Endothelial cell of umbilical vein (primary cell): Measurements from ENCODE around the gene MICAL3. TPM values are rescaled to one million over a fixed set of nuclear protein-coding genes. Genes with fewer than 3 reads are reported as not detected.

Experiments used
- BruUV-seq: library from RNA; stranded (reverse); fragments of 400-500 nt; replicated peaks from 2 replicates; lab custom pipeline; 2021; lab: Mats Ljungman, UMichigan
- CTCF ChIA-PET: fragments of 300-600, 350-600 bp; sonication (Branson Sonifier 250); formaldehyde crosslinking; loops from one replicate; lab custom pipeline; 2021; ENCODE audit warnings: antibody characterized with exemption, inconsistent platforms; lab: Charles Lee
- POLR2A ChIA-PET: fragments of 300-600, 350-600 bp; sonication (Branson Sonifier 250); formaldehyde crosslinking; loops from one replicate; lab custom pipeline; 2021; ENCODE audit warnings: antibody characterized with exemption, inconsistent platforms; lab: Charles Lee
- DNase-seq: peaks from one replicate; pipeline ENCODE4 v3.0.0-alpha.2; 2011; ENCODE audit warnings: low read depth, low spot score
- FAIRE-seq: peaks from 2 replicates; lab custom pipeline; 2011; peaks lifted over from hg19 to GRCh38; lab: Jason Lieb, UNC
- H2AFZ ChIP-seq: 2 replicates; pipeline ENCODE4 v1.6.0; 2012; ENCODE audit warnings: low read depth, low read length, control low read depth, inconsistent platforms
- H3K27ac ChIP-seq: 2 replicates; pipeline ENCODE4 v1.5.1; 2011; ENCODE audit warnings: low read depth, mild to moderate bottlenecking, control low read depth, low read length, moderate library complexity; ENCODE audit not compliant: insufficient read depth
- H3K27me3 ChIP-seq, 2 experiments: 2 replicates each; pipeline versions ENCODE4 v1.6.0 to v1.6.1; 2011; ENCODE audit warnings: low read length in 2 of 2, mixed read lengths in 1 of 2; ENCODE audit not compliant: control insufficient read depth in 2 of 2, insufficient read depth in 2 of 2
- H3K36me3 ChIP-seq, 2 experiments: 2 replicates in 1 of 2; 3 replicates in 1 of 2; pipeline ENCODE4 v1.5.1; 2011; ENCODE audit warnings: low read length in 2 of 2, mild to moderate bottlenecking in 1 of 2, moderate library complexity in 1 of 2; ENCODE audit not compliant: control insufficient read depth in 2 of 2, insufficient read depth in 2 of 2; ENCODE audit errors: extremely low read depth in 1 of 2
- H3K4me1 ChIP-seq: 3 replicates; pipeline ENCODE4 v1.5.1; 2011; ENCODE audit warnings: mild to moderate bottlenecking, low read length; ENCODE audit not compliant: control insufficient read depth, insufficient read depth; ENCODE audit errors: extremely low read depth
- H3K4me2 ChIP-seq: 2 replicates; pipeline ENCODE4 v1.6.1; 2011; ENCODE audit warnings: low read length, control low read depth, mixed read lengths; ENCODE audit not compliant: insufficient read depth
- H3K4me3 ChIP-seq, 3 experiments: fragments of 200-600 bp in 1 of 3; sonication (generic), shearing (Covaris generic) in 1 of 3; replicated peaks in 1 of 3; 2 replicates each; pipeline ENCODE4 v1.5.1; 2011 to 2016; ENCODE audit warnings: control low read depth in 3 of 3, low read length in 3 of 3, mild to moderate bottlenecking in 2 of 3, inconsistent platforms in 1 of 3, low read depth in 1 of 3, moderate library complexity in 1 of 3; ENCODE audit not compliant: insufficient read depth in 1 of 3
- H3K79me2 ChIP-seq: 2 replicates; pipeline ENCODE4 v1.6.0; 2012; ENCODE audit warnings: low read length, inconsistent platforms; ENCODE audit not compliant: control insufficient read depth, insufficient read depth
- H3K9ac ChIP-seq: replicated peaks from 2 replicates; pipeline ENCODE3; 2011; ENCODE audit warnings: low read length, control low read depth; ENCODE audit not compliant: insufficient read depth; ENCODE audit errors: extremely low read depth
- H3K9me1 ChIP-seq: replicated peaks from 3 replicates; pipeline ENCODE4 v1.6.0; 2011; ENCODE audit warnings: mild to moderate bottlenecking, low read length; ENCODE audit not compliant: control insufficient read depth, insufficient read depth; ENCODE audit errors: extremely low read depth
- H3K9me3 ChIP-seq: replicated peaks from 2 replicates; pipeline ENCODE4 v1.5.1; 2012; ENCODE audit warnings: low read length, inconsistent platforms; ENCODE audit not compliant: control insufficient read depth, insufficient read depth
- H4K20me1 ChIP-seq: replicated peaks from 2 replicates; pipeline ENCODE3; 2011; ENCODE audit warnings: mild to moderate bottlenecking, low read length; ENCODE audit not compliant: control insufficient read depth, insufficient read depth; ENCODE audit errors: extremely low read depth
- CTCF ChIP-seq, 2 donors: IDR thresholded peaks; 1 replicate in 1 of 2; 2 replicates in 1 of 2; pipeline ENCODE4 v1.5.1; 2011; ENCODE audit warnings: low read length in 2 of 2, mild to moderate bottlenecking in 2 of 2, moderate library complexity in 2 of 2, control low read depth in 1 of 2, inconsistent platforms in 1 of 2, low read depth in 1 of 2; ENCODE audit not compliant: insufficient read depth in 1 of 2; ENCODE audit errors: extremely low read depth in 1 of 2
- EZH2 ChIP-seq: IDR thresholded peaks from 2 replicates; pipeline ENCODE4 v1.6.1; 2012; ENCODE audit warnings: borderline replicate concordance, low read depth, mild to moderate bottlenecking, moderate library complexity, low read length, inconsistent platforms; ENCODE audit not compliant: severe bottlenecking
- FOS ChIP-seq: IDR thresholded peaks from 2 replicates; pipeline ENCODE4 v1.6.1; 2011; ENCODE audit warnings: mild to moderate bottlenecking, low read length, moderate library complexity, borderline replicate concordance; ENCODE audit not compliant: insufficient read depth
- GATA2 ChIP-seq: IDR thresholded peaks from 2 replicates; pipeline ENCODE4 v1.7.0; 2011; ENCODE audit warnings: low read depth, mild to moderate bottlenecking, moderate library complexity, mixed read lengths, low read length; ENCODE audit not compliant: insufficient read length, insufficient read depth
- JUN ChIP-seq: IDR thresholded peaks from 2 replicates; pipeline ENCODE4 v1.6.1; 2011; ENCODE audit warnings: borderline replicate concordance, low read depth; ENCODE audit not compliant: insufficient read length, insufficient read depth
- MAX ChIP-seq: IDR thresholded peaks from 2 replicates; pipeline ENCODE4 v1.6.1; 2011; ENCODE audit not compliant: insufficient read depth, insufficient read length
- MYC ChIP-seq: IDR thresholded peaks from one replicate; pipeline ENCODE4 v1.6.1; 2011; ENCODE audit warnings: mild to moderate bottlenecking, low read depth, low read length
- POLR2A ChIP-seq: IDR thresholded peaks from 2 replicates; pipeline ENCODE4 v1.6.1; 2012; ENCODE audit warnings: low read depth, mild to moderate bottlenecking, control low read depth, low read length
- POLR2AphosphoS5 ChIP-seq: IDR thresholded peaks from 2 replicates; pipeline ENCODE4 v1.6.1; 2012; ENCODE audit warnings: low read depth, mild to moderate bottlenecking, control low read depth, low read length, moderate library complexity; ENCODE audit not compliant: insufficient read depth
- dilution Hi-C: fragments of 300-500 bp; cut with MboI; formaldehyde crosslinking; loops from one replicate; pipeline ENCODE4 v1.15.0; 2019; ENCODE audit warnings: low sequenced_read_pairs; ENCODE audit not compliant: extremely low pct_ligation_motif_present
- intact Hi-C: fragments of 100-400 bp; cut with micrococcal nuclease; formaldehyde crosslinking; loops from one replicate; pipeline ENCODE4 v1.10.0; 2022
- polyA plus RNA-seq, 4 experiments: library from polyadenylated mRNA; depleted of rRNA in 3 of 4; stranded (reverse) in 3 of 4; unstranded in 1 of 4; fragments of >200 nt; gene quantifications; 2 replicates each; pipeline versions ENCODE4 v1.2.1 to v1.2.3, GENCODE V29; 2011 to 2012; ENCODE audit warnings: missing spikeins in 1 of 4
- total RNA-seq: library from RNA; stranded (reverse); gene quantifications from 2 replicates; pipeline ENCODE4 v1.2.3, GENCODE V29; 2021

The MICAL3 gene
- total and polyA plus RNA-seq, 2 donors (not counting 3 experiments of a cell fraction or from before 2014, with no cell fraction given), result 14.5 to 63.7 TPM

GRCh38 chr22:18059473-18059872 is 35.1 kb upstream of the MICAL3 start:
- Histone ChIP-seq H3K9me3 (no peaks in the 10 kb centered on the region), H3K4me3 (no peak overlapping the region), H3K36me3 (no peaks in the 10 kb centered on the region), H2AFZ (no peak overlapping the region), H3K4me2 (no peak overlapping the region), H3K9ac (no peak overlapping the region), H3K79me2 (no peaks in the 10 kb centered on the region), H3K27ac (no peak overlapping the region), H3K4me1 (peaks cover 16% of the 10 kb centered on the region), H3K27me3 (peaks cover 0 to 2% of the 10 kb centered on the region in 2 experiments), H4K20me1 (no peaks in the 10 kb centered on the region), H3K9me1 (no peaks in the 10 kb centered on the region)
- no TSS peak for BruUV-seq
- ChIA-PET CTCF (no interaction called here), POLR2A (no interaction called here)
- dilution Hi-C loops (no loop called here), intact Hi-C loops (no loop called here)
- DNase-seq, result no peak
- FAIRE-seq, result no peak
- TF ChIP-seq MAX (no peak), POLR2AphosphoS5 (no peak), EZH2 (no peak), FOS (no peak), POLR2A (no peak), JUN (no peak), GATA2 (no peak), MYC (no peak), CTCF (IDR thresholded peaks at IDR 0.05; ENCODE audit: extremely low read depth in 1 of 2, insufficient read depth in 1 of 2, low read depth in 1 of 2, low read length in 2 of 2) (no peak)
